Activated naive CD8-positive, alpha-beta T cell treated with anti-CD3 and anti-CD28 coated beads for 36 hours (primary cell): ENCODE data around the gene LGALS3BP. TPM values are rescaled to one million over a fixed set of nuclear protein-coding genes. Genes with fewer than 3 reads are reported as not detected.
A peak's percentile ranks its signal among the peaks of the same experiment; 100 is the strongest.
"Not testable (repeated sequence)": the region's sequence is repeated elsewhere in the genome, so short reads cannot be mapped to it uniquely, and the experiment has no call there.

ENCODE experiments used
- DNase-seq: peaks from one replicate; pipeline ENCODE4 v3.0.0; 2021
- H3K27ac Mint-ChIP-seq: one replicate; pipeline ENCODE4 v1.8.0; 2022; ENCODE audit warnings: mild to moderate bottlenecking, moderate library complexity, mixed read lengths
- H3K27me3 Mint-ChIP-seq: one replicate; pipeline ENCODE4 v1.8.0; 2022; ENCODE audit warnings: mild to moderate bottlenecking, mixed read lengths
- H3K36me3 Mint-ChIP-seq: one replicate; pipeline ENCODE4 v1.8.0; 2021; ENCODE audit warnings: mild to moderate bottlenecking, mixed read lengths
- H3K4me1 Mint-ChIP-seq: one replicate; pipeline ENCODE4 v1.8.0; 2021; ENCODE audit warnings: mixed read lengths
- H3K4me3 Mint-ChIP-seq: one replicate; pipeline ENCODE4 v1.8.0; 2022; ENCODE audit warnings: mild to moderate bottlenecking, moderate library complexity, mixed read lengths
- H3K9me3 Mint-ChIP-seq: one replicate; pipeline ENCODE4 v1.8.0; 2022; ENCODE audit warnings: mixed read lengths
- total RNA-seq, 2 experiments: library from RNA; stranded (reverse); gene quantifications; one replicate each; pipeline ENCODE4 v1.2.3, GENCODE V29; 2021

LGALS3BP gene
- total RNA-seq: 10 to 100 TPM; 86.8 to 89.7 TPM

- H3K27ac Mint-ChIP-seq: peak within 1 kb of the TSS; percentile 83
These were observed at the start of gene LGALS3BP for GRCh38 chr17:78979780-78980623. Gene LGALS3BP (minus strand): TSS chr17:78979923. CDS start chr17:78977191, 2,732 bp downstream.

GRCh38 chr17:79028496-79029326 is 49.0 kb upstream of the LGALS3BP start:
- H3K4me3 Mint-ChIP-seq: no peak overlapping the region
- peaks cover 5% of the 10 kb centered on the region for H3K4me1 Mint-ChIP-seq
- no peak for DNase-seq
- no peak overlapping the region for H3K27ac Mint-ChIP-seq
- no peaks in the 10 kb centered on the region for H3K36me3 Mint-ChIP-seq
- H3K27me3 Mint-ChIP-seq: peaks cover 20% of the 10 kb centered on the region
- no peaks in the 10 kb centered on the region for H3K9me3 Mint-ChIP-seq

More at GRCh38 chr17:78979780-78980623, at the start of gene LGALS3BP:
- Mint-ChIP-seq H3K36me3 (peaks cover 5% of the 10 kb centered on the region), H3K4me1 (peaks cover 6% of the 10 kb centered on the region), H3K4me3 (peak within 1 kb of the TSS; percentile 78), H3K9me3 (no peaks in the 10 kb centered on the region), H3K27me3 (no peaks in the 10 kb centered on the region)
- peak; percentile 42 for DNase-seq

GRCh38 chr17:79027925-79028491 is 48.3 kb upstream of the LGALS3BP start:
- peaks cover 24% of the 10 kb centered on the region for H3K27me3 Mint-ChIP-seq
- no peaks in the 10 kb centered on the region for H3K36me3 Mint-ChIP-seq
- H3K27ac Mint-ChIP-seq: no peak overlapping the region
- no peaks in the 10 kb centered on the region for H3K9me3 Mint-ChIP-seq
- DNase-seq: no peak
- H3K4me3 Mint-ChIP-seq: no peak overlapping the region
- H3K4me1 Mint-ChIP-seq: peaks cover 7% of the 10 kb centered on the region

GRCh38 chr17:79027274-79027924 is 47.7 kb upstream of the LGALS3BP start:
- Mint-ChIP-seq H3K27ac (no peak overlapping the region), H3K27me3 (peaks cover 24% of the 10 kb centered on the region), H3K36me3 (no peaks in the 10 kb centered on the region), H3K4me3 (no peak overlapping the region), H3K4me1 (peaks cover 7% of the 10 kb centered on the region), H3K9me3 (no peaks in the 10 kb centered on the region)
- no peak for DNase-seq

- no peak for DNase-seq
- H3K27ac Mint-ChIP-seq: no peak overlapping the region
- no peaks in the 10 kb centered on the region for H3K9me3 Mint-ChIP-seq
- H3K27me3 Mint-ChIP-seq: peaks cover 27% of the 10 kb centered on the region
- no peak overlapping the region for H3K4me3 Mint-ChIP-seq
- peaks cover 7% of the 10 kb centered on the region for H3K4me1 Mint-ChIP-seq
- no peaks in the 10 kb centered on the region for H3K36me3 Mint-ChIP-seq
These were observed 46.9 kb upstream of the LGALS3BP start for GRCh38 chr17:79026376-79027273.

- peaks cover 7% of the 10 kb centered on the region for H3K4me1 Mint-ChIP-seq
- DNase-seq: no peak
- H3K4me3 Mint-ChIP-seq: peak overlapping the region; percentile 82
- H3K27ac Mint-ChIP-seq: no peak overlapping the region
- H3K36me3 Mint-ChIP-seq: no peaks in the 10 kb centered on the region
- H3K27me3 Mint-ChIP-seq: peaks cover 27% of the 10 kb centered on the region
- no peaks in the 10 kb centered on the region for H3K9me3 Mint-ChIP-seq
These were observed 45.4 kb upstream of the LGALS3BP start for GRCh38 chr17:79024901-79025737.

GRCh38 chr17:79023886-79024771 is 44.4 kb upstream of the LGALS3BP start, which contains the start of gene C1QTNF1:
Gene C1QTNF1 (plus strand): TSS chr17:79024169. CDS start chr17:79043969, 19,800 bp downstream.
- Mint-ChIP-seq H3K36me3 (no peaks in the 10 kb centered on the region), H3K9me3 (no peaks in the 10 kb centered on the region), H3K4me3 (peak within 1 kb of the TSS; percentile 82), H3K4me1 (peaks cover 7% of the 10 kb centered on the region), H3K27me3 (peaks cover 27% of the 10 kb centered on the region), H3K27ac (peak within 1 kb of the TSS; percentile 25)
- peak; percentile 62 for DNase-seq

GRCh38 chr17:79023180-79023705 is 43.5 kb upstream of the LGALS3BP start:
- Mint-ChIP-seq H3K4me1 (peaks cover 7% of the 10 kb centered on the region), H3K4me3 (peak overlapping the region; percentile 34), H3K9me3 (no peaks in the 10 kb centered on the region), H3K27me3 (peaks cover 27% of the 10 kb centered on the region), H3K36me3 (no peaks in the 10 kb centered on the region), H3K27ac (no peak overlapping the region)
- DNase-seq: no peak

- no peak for DNase-seq
- Mint-ChIP-seq H3K27me3 (peaks cover 27% of the 10 kb centered on the region), H3K4me3 (no peak overlapping the region), H3K4me1 (peaks cover 7% of the 10 kb centered on the region), H3K27ac (no peak overlapping the region), H3K36me3 (no peaks in the 10 kb centered on the region), H3K9me3 (no peaks in the 10 kb centered on the region)
These were observed 42.8 kb upstream of the LGALS3BP start for GRCh38 chr17:79022507-79022991.

GRCh38 chr17:79021929-79022328 is 42.2 kb upstream of the LGALS3BP start:
- peaks cover 27% of the 10 kb centered on the region for H3K27me3 Mint-ChIP-seq
- not testable (repeated sequence) for H3K27ac Mint-ChIP-seq, H3K4me1 Mint-ChIP-seq, DNase-seq, H3K4me3 Mint-ChIP-seq, H3K36me3 Mint-ChIP-seq, H3K9me3 Mint-ChIP-seq

- H3K36me3 Mint-ChIP-seq: peaks cover under 1% of the 10 kb centered on the region
- H3K4me3 Mint-ChIP-seq: no peak overlapping the region
- no peak for DNase-seq
- H3K27me3 Mint-ChIP-seq: peaks cover 25% of the 10 kb centered on the region
- no peak overlapping the region for H3K27ac Mint-ChIP-seq
- peaks cover 7% of the 10 kb centered on the region for H3K4me1 Mint-ChIP-seq
- peaks cover under 1% of the 10 kb centered on the region for H3K9me3 Mint-ChIP-seq
These were observed 41.0 kb upstream of the LGALS3BP start for GRCh38 chr17:79020631-79021301.
